Measurements from ENCODE around the gene PTPN21.

PTPN21 gene

DNA sequence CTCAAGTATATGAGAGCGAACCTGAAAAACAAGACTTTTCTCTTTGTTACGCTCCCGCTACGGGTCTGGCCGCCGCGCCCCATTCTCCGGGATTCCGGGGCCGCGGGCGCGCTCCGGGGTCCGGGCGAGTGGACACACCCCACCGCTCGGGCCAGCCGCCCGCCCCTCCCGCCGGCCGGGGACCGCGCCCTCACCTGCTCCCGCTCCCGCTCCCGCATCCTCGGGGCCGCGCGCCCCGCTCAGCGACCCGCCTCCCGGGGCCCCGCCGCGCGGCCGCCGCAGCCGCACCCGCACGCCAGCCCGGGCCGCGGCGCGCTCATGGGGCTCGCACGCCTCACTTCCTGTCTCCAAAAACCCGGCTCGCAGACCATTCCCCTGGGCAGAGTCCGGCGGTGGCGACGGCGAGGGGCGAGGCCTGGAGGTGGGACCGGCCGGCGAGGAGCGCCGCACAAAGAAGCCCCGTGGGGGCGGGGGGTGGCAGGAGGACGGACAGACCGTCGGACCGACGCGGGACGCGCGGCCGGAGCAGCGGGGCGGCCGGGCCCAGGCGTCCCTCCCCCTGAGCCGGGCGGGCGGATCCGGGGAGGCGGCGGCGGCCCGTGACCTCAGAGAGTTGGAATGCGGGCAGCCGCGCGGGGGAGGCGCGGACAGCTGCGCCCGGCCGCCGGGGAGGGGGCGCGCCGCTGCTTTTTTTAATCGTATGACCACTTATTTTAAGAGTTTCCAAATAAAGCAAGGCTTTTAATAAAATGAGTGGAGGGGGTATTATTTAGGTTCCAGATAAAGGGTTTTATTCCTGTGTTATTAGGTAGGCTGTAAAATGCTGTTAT lies at the start of gene PTPN21:
Gene PTPN21 (minus strand): TSS at position 551 of the 830 bp plus-strand sequence. CDS start 4,590 bp downstream, outside the sequence.
- peak; percentile 31 for DNase-seq (ENCODE audit: low read depth)

DNA sequence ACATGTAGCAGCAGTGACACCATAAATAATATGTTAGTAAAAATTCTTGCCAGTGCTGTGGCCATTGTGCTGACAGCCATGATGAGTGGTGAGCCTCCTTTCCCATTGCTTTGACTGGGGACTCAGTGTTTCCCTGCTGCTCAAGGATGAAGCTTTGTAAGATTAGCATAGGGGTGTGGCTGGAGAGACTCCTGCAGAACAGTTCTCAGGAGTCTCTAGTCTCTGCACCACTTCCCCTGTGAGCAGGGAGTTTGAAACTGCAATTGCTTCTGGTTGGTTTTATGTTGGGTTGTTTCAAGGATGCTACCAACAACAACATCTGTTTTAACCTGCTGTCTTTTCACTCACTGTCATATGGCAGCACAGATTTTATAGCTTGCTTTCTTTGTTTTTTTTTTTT lies 49.4 kb upstream of the PTPN21 start:
- no peak for DNase-seq (ENCODE audit: low read depth)

DNA sequence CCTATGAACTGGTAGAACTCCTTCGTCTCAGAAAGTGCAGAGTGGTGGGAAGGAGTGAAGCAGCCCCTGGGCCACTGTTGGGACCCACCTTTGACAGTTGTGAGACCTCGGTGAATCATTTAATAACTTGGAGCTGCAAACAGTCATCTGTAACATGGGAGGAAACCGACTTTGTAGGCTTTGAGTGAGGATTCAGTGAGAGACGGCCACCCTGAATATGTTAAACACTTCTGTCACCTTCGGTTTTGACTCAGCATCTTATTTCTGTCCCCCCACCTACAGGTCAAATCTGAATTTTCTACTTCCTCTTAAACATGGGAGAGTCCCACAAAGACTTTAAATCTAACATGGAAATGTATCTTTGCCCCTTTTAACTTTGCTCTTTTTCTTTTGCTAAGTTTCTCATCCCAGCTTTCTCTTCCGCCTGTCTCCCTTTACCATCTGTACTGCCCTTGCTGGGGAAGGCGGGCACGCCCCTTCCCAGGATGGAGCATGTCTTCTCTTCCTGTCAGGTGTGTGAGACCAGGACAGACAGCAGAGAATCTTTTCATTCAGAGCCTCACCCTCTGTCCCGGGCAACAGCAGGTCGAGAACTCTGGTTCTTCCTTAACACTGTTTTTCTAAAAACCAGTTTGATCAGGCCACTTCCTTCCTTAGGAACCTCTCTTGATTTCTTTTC lies 45.1 kb upstream of the PTPN21 start:
- no peak for DNase-seq (ENCODE audit: low read depth)

DNA sequence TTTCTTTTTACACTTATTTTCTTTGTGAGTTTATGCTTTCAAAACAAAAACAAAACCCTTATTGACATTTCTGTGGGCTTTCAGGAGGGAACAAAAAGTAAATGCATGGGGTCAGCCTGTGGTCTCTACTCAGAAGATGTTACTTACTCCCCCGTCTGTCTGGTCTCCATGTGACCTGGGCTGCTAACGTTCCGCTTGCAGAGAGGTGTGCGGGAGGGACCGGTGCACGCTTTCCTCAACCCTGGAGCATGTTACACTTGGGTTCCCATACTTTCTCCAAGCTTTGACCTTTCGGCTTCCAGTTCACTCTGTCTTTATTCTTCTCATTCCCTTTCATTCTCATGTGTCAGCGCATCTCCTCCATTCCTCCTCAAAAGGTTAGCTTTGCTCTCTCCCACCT lies 44.5 kb upstream of the PTPN21 start:
- DNase-seq (ENCODE audit: low read depth): no peak

DNA sequence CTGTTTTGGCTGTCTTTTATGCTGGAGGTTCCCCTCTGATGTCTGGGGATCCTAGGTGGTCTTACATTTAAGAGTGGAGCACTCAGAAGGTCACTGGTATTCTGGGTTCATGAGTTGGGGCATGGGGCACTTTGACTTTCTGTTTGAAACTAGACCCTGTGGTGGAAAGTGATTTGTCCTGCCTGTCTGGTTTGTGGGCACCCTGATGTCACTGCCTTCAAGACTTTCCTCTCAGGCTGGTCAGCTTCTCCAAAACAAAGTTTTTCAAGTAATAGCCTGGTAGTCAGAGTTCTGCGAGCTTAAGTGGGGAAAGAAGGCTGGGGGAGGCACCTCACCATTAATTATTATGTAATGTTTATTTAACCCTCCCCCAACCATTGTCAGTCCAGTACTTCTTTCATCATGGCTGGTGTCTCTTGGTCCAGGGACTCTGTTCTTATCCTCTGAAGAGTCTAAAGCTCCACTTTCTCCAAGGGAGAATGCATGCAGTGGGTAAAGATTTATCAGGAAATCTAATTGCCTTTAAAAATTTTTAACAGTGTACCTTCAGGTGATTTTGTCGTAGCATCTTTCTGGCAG lies 43.4 kb upstream of the PTPN21 start:
- DNase-seq (ENCODE audit: low read depth): no peak

DNA sequence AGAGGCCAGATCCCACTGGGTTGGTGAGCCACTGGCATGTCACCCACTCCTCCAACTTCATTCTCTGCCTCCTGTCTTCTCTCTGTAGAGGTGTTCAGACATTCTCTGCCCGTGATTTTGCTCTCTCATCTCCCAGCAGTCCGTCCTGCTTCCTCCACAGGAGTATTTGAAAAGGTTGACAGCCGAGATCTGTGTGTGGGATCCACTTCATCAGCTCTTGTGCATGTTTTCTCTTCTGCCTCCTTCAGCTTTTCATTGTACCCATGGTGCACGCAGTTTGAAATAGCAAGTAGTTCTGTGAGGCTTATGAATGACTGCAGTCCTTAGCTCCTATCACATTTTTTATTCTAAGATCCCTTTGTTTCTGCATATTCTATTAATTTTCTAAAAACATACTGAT lies 42.8 kb upstream of the PTPN21 start:
- no peak for DNase-seq (ENCODE audit: low read depth)

DNA sequence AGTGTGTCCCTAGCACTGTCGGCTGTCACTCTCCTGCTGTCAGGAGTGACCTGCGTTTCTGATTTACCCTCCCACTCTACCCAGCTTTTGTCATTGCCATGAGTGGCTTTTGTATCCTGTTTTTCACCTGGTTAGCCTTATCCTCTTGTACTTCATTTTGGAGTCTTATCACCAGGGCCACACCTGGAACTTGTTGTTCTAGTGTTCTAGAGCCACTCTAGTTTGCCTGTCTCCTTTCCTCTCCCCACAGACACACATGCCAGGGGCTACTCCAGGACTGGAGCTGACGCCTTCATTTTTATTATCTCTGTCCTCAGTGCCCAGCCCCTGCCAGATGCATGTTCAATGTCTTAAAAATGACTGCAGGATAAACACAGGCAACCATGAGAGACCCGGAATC lies 42.2 kb upstream of the PTPN21 start:
- no peak for DNase-seq (ENCODE audit: low read depth)

DNA sequence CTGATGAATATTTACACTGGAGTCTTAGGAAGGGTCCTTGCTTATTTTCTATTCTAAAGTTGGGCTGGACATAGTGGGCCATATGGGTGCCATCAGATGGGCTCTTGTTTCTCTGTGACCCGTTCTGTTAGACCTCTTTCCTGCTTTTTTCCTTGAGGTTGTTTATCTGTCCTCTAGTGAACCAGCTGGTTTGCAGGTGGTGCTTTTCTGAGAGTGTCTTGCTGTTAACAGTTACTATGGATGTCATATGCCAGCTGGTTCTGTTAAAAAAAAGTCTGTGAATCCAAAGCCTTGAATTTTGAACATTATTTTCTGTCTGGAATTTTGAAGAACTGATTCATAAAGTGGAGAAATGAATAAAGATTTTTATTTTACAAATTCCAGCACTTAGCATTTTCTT lies 37.2 kb upstream of the PTPN21 start:
- no peak for DNase-seq (ENCODE audit: low read depth)

DNA sequence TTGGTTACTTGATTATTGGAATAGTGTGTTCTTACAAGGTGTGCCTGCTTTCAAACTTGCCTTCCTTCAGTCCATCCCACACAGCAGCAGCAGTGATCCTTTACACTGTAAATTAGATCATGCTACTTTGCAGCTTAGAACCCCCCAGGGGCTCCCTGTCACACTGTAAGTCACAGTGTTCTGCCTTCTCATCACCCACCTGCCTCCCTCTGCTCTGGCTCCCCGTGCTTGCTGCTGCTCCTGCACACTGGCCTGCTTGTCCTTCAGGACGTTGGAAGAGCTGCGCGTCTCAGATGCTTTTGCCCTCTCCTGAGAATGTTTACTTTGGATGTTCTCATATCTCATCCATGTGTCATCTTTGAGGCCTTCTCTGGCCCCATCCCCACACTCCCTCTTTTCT lies 35.4 kb upstream of the PTPN21 start:
- no peak for DNase-seq (ENCODE audit: low read depth)

DNA sequence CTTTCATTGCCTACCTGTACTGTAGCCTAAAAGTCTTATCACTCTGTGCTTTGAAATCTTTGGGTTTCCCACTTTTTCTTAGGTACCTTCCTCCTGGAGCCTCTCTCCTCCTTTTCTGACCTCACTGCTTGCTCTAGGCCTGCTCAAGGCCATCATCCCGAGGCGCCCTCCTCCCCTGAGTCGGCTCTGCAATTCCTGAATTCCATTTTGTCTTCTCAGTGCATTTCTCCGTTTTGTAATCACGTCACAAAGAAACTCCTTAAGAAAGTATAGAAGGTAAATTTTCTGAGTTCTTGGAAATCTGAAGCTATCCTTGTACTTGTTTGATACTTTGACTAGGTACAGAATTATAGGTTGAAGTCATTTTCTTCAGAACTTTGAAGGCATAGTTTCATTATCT lies 33.3 kb upstream of the PTPN21 start:
- DNase-seq (ENCODE audit: low read depth): no peak

DNA sequence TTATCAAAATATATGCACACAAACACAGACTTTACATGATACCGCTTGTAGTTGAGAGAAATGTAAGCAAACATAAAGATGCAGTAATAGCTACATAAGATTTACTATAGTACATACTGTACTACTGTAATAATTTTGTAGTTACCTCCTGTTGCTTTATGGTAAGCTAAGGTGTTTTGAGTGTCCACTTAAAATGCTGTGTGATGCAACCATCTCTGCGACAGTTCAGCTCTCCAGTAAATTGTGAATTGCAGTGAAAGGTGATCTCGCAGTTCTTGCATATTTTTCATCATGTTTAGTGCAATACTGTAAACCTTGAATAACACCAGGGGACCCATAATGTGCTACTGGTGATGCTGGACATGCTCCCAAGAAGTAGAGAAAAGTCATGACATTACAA lies 29.6 kb upstream of the PTPN21 start:
- no peak for DNase-seq (ENCODE audit: low read depth)

DNA sequence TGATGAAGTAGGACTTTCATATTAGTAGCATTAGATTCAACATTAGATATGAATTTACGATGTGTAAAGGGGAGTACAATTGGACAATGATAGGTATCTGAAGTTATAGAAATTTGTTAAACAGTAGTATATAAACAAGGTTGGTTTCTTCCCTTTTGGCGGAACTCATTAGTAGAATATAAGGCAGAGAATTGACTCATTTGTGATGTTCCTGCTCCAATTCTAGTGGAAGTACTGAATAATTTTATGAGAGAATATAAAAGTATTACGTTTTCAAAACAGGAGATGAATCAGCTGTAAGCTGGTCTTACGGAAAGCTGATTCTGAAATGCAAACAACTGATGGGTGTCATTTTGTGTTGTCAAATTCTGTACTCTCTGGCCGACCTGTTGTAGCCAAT lies 21.4 kb upstream of the PTPN21 start:
- DNase-seq (ENCODE audit: low read depth): no peak

DNA sequence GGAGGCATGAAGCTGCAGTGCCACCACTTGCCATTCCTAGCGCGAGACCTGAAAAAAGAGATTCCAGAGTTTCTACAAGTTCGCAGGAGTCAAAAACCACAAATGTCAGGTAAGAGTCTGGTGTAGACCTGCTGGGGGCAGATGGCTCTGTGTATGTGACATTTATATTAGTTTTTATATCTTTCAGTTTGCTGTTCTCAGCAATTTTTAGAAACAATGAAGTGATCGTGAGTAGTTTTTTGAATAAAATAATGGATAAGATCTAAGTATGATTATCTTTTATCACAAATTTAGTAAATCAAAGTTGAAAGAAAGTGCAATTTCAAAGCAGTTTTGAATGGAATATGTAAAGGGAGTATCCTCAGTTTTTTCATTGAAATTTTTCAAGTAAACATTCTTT lies 17.3 kb upstream of the PTPN21 start:
- no peak for DNase-seq (ENCODE audit: low read depth)

DNA sequence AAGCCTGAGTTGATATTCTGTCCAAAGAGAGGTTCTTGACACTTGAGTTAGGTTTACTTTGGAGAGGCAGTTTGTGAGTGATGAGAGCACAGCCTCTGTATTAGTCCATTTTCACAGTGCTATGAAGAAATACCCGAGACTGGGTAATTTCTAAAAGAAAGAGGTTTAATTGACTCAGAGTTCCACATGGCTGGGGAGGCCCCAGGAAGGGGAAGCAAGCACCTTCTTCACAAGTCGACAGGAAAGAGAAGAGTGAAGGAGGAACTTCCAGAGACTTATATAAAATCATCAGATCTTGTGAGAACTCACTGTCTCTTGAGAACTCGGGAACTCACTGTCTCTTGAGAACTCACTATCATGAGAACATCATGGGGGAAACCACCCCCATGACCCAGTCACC lies 13.4 kb upstream of the PTPN21 start:
- DNase-seq (ENCODE audit: low read depth): no peak

DNA sequence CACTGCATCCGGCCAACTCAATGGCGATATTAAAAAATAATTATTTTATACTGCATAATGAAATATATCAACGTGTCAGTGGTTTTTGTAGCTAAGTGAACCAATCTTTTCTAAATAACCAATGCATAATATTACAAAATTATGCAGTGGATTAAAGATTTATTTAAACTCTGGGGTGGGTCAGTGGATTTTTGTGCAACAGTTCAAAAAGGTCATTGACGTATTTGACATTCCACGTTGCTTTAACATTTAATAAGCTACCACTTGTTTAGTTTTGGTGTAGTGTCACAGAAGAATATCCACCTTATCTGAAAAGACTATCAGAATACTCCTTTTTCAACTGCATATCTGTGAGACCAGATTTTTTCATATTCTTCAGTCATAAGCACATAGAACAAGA lies 10.6 kb upstream of the PTPN21 start:
- no peak for DNase-seq (ENCODE audit: low read depth)

DNA sequence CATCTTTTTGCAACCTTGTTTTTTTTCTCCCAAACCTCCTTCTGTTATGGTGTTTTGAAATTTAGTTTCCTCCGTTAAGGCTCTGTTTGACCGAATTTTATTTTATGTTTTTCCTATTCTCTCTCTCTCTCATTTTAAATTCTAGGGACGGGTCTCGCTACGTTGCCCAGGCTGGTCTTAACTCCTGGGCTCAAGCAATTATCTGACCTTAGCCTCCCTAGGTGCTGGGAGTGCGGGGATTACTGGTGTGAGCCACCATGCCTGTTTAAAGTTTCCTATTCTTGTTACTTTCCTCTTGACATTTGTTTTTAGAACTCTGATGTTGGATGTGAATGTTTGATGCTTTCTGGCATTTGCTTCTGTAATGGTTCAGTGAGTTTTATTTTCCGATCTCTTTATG lies 9.0 kb upstream of the PTPN21 start:
- no peak for DNase-seq (ENCODE audit: low read depth)

DNA sequence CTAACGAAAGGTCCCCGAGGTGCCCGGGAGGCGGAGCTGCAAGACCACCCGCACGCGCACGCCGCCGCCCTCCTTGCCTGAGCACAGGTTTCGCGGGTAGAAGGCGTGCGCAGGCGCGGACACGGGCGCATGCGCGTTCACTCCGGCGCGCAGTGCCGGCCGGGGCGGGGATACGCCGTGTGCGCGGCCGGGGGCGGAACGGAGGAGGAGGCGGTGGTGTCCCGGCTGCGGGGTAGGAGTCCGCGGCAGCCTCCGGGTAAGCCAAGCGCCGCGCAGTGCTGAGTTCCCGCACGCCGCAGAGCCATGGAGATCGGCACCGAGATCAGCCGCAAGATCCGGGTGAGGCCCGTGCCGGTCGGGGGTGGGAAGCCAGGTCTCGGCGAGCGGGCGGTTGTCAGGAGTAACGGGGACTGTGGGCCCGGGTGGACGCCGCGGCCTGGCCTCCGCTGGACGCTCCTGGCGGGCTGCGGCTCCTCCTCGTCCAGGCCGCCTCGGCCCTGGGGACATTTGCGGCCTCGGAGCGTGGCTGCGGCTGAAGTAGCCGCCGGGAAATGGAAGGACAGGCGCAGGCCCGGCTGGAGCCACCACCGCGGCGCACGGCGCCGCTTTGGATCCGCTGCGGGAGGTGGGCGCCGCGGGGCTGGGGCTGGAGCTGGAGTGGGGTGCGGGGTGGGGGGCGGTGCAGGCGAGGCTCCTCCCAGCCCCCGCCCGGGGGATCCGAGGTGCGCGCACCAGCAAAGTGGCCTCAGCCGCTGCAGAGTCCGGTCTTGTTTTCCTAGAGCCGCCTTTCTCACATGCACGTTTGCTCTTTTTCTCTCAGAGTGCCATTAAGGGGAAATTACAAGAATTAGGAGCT lies 8.3 kb upstream of the PTPN21 start, which contains the start of gene ZC3H14:
Gene ZC3H14 (plus strand): TSS at position 207 of the 856 bp plus-strand sequence. CDS start 97 bp downstream, at position 304.
- DNase-seq (ENCODE audit: low read depth): peak; percentile 72

DNA sequence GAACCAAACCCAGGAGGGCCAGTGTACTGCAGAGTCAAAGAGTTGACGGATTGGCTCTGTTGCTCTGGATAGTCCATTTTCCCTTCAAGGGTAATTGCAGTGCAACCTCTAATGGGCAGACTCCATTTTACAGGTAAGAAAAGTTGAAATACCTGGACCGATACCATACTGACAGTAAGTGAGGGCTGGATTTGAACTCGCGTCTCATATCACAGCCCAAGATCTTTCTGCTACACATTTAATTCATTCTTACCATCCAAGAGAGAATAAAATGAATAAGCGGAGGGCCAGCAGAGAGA lies 7.7 kb upstream of the PTPN21 start:
- no peak for DNase-seq (ENCODE audit: low read depth)

DNA sequence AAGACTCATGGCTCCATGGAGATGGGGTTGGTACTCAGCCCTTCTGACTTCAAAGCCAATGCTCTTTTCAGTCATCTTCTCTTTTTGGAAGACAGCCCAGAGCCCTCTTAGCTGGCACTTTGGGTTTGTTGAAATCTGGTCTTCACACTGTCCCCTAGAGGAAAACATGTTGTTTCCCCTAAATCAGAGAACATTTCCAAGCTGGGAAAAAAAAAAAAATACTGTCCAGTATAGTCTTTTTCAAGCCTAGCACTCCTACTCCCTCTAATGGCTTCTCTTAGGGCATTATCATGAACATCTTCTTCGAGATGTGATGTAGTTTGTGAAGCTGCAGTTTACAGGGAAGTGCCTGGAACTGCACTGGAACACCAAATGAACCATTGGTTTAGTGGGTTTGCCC lies 5.0 kb upstream of the PTPN21 start:
- DNase-seq (ENCODE audit: low read depth): peak; percentile 51

DNA sequence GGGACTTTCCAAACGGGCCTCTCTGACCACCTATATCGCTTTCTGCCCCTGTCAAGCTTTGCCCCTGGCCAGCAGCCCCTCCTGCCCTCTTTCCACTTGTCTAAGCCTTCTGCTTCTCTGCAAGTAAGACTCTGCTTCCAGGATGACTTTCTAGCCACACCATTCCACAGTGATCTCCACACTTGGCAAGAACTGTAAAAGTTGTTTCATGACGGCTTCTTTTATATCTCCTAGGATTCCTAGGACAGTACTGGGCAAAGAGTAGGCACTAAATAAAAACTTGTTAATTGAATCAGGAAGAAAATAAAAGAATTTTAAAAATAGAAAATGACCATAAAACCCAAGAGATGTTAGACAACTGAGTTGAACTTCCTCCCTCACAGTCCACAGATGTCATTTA lies 1.8 kb upstream of the PTPN21 start:
- DNase-seq (ENCODE audit: low read depth): no peak

DNA sequence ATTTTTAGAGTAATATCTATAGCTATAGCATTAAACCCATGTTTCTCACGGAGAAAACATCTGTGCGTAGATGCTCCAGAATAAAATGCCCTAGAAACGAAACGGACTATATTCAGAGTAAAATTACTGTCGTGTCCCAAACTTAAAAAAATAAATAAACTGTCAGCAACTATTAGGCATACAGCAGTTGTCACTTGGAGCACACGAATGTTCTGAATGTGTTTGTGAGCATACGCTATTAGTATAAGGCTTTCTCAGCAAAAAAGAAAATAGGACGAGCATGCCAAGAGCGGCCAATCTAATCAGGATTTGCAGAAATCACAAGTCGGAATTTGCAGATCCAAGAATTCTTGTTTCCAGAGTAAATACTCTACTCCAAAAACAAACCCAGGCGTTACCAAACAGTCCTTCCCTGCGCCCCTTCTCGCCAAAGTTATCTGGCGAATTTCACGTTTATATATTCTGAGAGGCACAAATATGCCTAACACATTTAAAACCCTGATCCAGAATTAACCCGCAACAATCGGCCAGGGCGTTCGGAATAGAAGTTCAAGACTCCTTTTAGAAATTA lies 836 bp downstream of the PTPN21 start:
- DNase-seq (ENCODE audit: low read depth): no peak

DNA sequence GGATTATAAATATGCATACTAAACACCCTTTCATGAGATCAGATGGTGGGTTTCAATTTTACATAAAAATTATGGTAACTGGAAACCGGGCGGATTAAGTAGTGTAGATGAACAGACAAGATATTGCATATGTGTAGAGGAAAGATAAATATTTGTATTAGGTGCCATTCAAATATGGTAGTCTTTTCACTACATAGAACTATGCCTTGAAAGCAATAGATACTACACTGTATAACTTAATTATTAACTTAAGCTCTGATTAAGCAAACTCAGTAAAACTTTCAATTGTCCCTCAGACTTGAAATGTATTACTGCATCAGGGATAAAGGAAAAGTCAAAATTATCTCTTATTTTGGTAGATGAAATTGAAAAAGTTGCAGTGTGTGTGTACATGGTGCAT lies 1.9 kb downstream of the PTPN21 start:
- no peak for DNase-seq (ENCODE audit: low read depth)
